ENCODE data around the gene ABR.

Gene ABR

DNA sequence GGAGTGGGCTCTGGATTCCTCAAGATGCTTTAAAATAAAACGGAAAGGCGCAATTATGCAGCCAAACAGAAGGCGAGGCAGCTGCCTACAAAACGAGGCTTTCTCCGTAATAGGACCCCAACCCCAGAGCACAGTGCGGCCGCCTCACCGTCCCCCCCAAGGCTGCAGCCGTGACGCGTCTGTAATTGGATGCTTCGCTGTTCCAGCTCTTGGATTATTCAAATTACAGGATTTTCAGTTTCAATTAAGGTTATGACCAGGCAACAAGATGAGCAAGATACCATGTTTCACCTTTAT is 37.3 kb upstream of the ABR start:
- H3K36me3 ChIP-seq (replicated peaks), result no peaks in the 10 kb centered on the region
- DNase-seq, result no peak
- H3K4me3 ChIP-seq (ENCODE audit: low read depth, low read length), result no peak overlapping the region
- TF ChIP-seq, protein P1, sequence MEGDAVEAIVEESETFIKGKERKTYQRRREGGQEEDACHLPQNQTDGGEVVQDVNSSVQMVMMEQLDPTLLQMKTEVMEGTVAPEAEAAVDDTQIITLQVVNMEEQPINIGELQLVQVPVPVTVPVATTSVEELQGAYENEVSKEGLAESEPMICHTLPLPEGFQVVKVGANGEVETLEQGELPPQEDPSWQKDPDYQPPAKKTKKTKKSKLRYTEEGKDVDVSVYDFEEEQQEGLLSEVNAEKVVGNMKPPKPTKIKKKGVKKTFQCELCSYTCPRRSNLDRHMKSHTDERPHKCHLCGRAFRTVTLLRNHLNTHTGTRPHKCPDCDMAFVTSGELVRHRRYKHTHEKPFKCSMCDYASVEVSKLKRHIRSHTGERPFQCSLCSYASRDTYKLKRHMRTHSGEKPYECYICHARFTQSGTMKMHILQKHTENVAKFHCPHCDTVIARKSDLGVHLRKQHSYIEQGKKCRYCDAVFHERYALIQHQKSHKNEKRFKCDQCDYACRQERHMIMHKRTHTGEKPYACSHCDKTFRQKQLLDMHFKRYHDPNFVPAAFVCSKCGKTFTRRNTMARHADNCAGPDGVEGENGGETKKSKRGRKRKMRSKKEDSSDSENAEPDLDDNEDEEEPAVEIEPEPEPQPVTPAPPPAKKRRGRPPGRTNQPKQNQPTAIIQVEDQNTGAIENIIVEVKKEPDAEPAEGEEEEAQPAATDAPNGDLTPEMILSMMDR (IDR thresholded peaks at IDR 0.05; ENCODE audit: low read depth, low read length, missing control alignments), result no peak
- no peak overlapping the region for H3K27ac ChIP-seq
- in situ Hi-C loops (cut with HindIII; ENCODE audit: low pct_ligation_motif_present, low sequenced_read_pairs), result no loop called here
- H3K27me3 ChIP-seq (replicated peaks), result no peaks in the 10 kb centered on the region

DNA sequence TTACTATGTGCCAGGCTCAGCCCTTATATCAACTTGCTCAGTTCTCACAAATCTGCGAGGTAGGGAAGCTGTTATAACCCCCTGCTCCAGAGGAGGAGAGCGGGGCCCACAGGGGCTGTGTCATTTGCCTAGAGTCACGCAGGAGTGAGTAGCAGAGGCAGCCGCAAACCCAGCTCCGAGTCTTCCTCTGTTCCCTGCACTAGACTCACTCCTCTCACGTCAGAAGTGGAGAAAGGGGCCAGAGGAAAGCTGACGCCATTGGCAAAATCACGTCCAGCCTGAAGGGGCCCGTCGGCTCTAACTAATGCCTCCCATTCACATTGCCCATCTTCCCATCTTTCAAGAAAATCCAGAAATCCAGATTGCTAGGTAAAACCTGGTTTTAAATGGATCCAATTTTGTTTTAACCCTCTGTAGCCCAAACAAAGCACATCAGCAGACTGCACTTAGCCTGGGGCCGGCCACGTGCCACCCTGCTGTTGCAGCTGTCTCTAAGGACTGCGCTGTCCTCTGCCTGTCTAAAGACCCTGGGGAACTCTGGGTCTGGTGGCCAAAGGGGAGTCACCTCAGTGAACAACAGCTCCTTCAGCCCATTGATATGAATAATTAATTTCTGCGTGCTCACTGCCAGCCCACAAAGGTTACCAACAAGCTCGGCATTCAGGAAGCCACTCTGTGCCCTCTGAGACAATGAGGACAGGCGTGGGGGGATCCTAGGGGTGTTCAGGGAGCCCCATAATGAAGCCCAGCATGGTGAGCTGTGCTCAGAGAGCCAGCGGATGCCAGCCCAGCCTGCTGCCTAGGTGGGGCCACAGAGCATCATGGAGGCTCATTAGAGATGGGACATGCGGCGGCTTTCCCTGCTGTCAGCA is 36.7 kb upstream of the ABR start:
- no peak for DNase-seq
- TF ChIP-seq, protein P1 (IDR thresholded peaks at IDR 0.05; ENCODE audit: low read depth, low read length, missing control alignments), result no peak
- in situ Hi-C loops (cut with HindIII; ENCODE audit: low pct_ligation_motif_present, low sequenced_read_pairs), result no loop called here
- Histone ChIP-seq H3K27ac (no peak overlapping the region), H3K4me3 (ENCODE audit: low read depth, low read length) (no peak overlapping the region), H3K36me3 (replicated peaks) (no peaks in the 10 kb centered on the region), H3K27me3 (replicated peaks) (peaks cover 3% of the 10 kb centered on the region)

DNA sequence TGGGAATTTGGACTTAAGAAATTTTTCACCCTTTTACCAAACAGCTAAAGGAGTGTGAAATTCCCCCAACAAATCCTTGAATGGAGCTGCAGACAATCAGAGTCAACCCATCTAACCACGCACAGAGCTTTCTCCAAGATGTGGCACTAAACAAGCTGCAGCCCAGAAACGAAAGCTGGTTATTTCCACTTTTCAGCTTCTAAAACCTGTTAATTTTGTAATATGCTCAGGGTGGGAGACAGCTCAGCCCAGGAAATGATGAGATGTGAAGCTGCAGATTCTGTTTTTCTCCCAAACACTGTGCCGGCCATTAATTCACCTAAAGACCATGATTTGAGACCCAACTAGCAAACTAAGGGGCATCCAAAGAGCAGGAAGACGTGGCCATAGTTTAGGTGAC is 33.2 kb upstream of the ABR start:
- Histone ChIP-seq H3K27ac (no peak overlapping the region), H3K36me3 (replicated peaks) (no peaks in the 10 kb centered on the region), H3K4me3 (ENCODE audit: low read depth, low read length) (no peak overlapping the region), H3K27me3 (replicated peaks) (peaks cover 8% of the 10 kb centered on the region)
- TF ChIP-seq, protein P1 (IDR thresholded peaks at IDR 0.05; ENCODE audit: low read depth, low read length, missing control alignments), result no peak
- in situ Hi-C loops (cut with HindIII; ENCODE audit: low pct_ligation_motif_present, low sequenced_read_pairs), result no loop called here
- DNase-seq, result no peak

DNA sequence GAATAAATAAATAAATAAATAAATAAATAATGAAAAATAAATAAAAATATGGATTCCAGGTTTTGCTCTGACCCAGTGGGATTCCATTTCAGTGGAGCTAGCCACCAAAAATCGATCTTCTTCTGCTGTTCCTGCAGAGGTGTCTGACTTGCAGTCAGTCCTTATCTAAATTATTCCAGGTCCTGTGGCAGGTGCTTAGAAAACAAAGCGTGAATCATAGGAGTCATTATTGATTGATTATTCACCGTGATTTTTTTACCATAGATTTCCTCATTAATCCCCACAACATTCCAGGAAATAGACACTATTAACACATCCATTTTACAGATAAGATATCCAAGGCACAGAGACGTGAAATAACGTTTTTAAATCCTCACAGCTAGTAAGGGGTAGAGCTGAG is 31.5 kb upstream of the ABR start:
- no peak overlapping the region for H3K27ac ChIP-seq
- TF ChIP-seq, protein P1 (IDR thresholded peaks at IDR 0.05; ENCODE audit: low read depth, low read length, missing control alignments), result no peak
- no peak for DNase-seq
- peaks cover 8% of the 10 kb centered on the region for H3K27me3 ChIP-seq (replicated peaks)
- in situ Hi-C loops (cut with HindIII; ENCODE audit: low pct_ligation_motif_present, low sequenced_read_pairs), result no loop called here
- H3K4me3 ChIP-seq (ENCODE audit: low read depth, low read length), result no peak overlapping the region
- no peaks in the 10 kb centered on the region for H3K36me3 ChIP-seq (replicated peaks)

DNA sequence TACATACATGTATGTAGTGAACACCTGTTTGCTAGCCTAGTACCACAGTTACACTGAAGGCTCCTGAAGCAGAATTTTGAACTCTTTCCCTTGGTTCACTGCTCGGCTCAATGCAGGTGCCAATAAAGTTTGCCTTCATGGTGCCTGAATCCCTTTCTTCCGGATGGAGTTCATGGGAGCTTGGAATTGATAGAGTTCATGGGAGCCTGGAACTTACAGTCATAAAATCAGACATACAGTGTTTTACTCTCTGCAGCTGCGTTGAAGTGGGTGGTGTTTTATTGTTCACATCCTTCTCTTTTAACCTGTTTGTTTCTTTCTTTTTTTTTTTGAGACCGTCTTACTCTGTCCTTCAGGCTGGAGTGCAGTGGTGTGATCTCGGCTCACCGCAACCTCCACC is 29.2 kb upstream of the ABR start:
- H3K27me3 ChIP-seq (replicated peaks), result peaks cover 8% of the 10 kb centered on the region
- DNase-seq, result no peak
- no peak overlapping the region for H3K4me3 ChIP-seq (ENCODE audit: low read depth, low read length)
- TF ChIP-seq, protein P1 (IDR thresholded peaks at IDR 0.05; ENCODE audit: low read depth, low read length, missing control alignments), result no peak
- H3K36me3 ChIP-seq (replicated peaks), result no peaks in the 10 kb centered on the region
- H3K27ac ChIP-seq, result no peak overlapping the region
- in situ Hi-C loops (cut with HindIII; ENCODE audit: low pct_ligation_motif_present, low sequenced_read_pairs), result no loop called here

Data from brain microvascular endothelial cell (primary cell).